Ovary (tissue), 3 donors: ENCODE data around the gene SUPT4H1.

Experiments
- EP300 ChIP-seq: sonication (generic); formaldehyde crosslinking; IDR thresholded peaks from one replicate; pipeline ENCODE4 v1.6.1; 2017; ENCODE audit warnings: antibody characterized with exemption
- POLR2A ChIP-seq: fragments of 450-650 bp; IDR thresholded peaks from one replicate; pipeline ENCODE4 v1.6.1; 2017; ENCODE audit warnings: antibody characterized with exemption, mild to moderate bottlenecking, moderate library complexity
- TF ChIP-seq, protein P1 (sequence below), 3 donors: fragments of 450-650 bp in 2 of 3; fragments of 200-600 bp in 1 of 3; IDR thresholded peaks; one replicate each; pipeline versions ENCODE4 v1.5.1 to v1.8.0; 2016 to 2022; ENCODE audit warnings: antibody characterized with exemption in 3 of 3, mild to moderate bottlenecking in 1 of 3
- donor health status: DM: no; HTN: no; CAD: no.

DNA sequence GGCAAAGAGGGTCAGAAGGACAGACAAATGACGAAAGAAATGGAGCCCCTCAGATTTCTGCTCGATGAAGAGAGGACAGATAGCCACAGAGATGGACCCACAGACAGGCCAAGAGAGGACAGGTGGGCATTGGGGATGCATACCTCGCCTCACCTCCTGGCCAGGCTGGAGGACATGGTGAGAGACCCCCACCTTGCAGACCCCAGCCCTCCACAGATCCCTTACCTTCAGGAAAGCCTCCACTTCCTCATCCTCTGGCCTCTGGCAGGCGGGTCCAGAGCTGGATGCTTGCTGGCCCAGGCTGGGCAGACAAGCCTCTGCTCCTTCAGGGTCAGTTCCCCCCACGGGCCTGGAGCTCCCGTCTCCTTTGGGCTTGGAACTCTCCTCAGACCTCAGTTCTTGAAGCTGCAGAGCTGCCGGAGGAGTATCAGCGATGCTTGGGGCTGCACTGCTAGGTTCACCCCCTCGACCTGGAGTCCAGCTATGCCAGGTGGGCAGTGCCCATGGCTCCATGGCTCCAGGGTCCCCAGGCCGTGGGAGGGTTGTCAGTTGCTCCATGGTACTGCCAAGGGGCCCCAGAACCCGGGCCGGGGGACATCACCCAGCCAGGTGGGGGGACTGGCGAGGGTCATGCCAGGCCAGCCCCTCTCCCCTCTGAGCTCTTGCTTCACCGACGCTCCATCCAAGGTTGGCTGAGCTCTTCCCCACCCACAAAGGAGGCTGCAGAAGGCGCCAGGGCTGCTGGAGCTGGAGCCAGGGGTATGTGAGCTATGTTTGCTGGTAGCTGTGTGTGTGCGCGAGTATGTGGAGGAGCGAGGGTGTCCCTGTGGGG lies 24.4 kb downstream of the SUPT4H1 start:
- TF ChIP-seq, protein P1, sequence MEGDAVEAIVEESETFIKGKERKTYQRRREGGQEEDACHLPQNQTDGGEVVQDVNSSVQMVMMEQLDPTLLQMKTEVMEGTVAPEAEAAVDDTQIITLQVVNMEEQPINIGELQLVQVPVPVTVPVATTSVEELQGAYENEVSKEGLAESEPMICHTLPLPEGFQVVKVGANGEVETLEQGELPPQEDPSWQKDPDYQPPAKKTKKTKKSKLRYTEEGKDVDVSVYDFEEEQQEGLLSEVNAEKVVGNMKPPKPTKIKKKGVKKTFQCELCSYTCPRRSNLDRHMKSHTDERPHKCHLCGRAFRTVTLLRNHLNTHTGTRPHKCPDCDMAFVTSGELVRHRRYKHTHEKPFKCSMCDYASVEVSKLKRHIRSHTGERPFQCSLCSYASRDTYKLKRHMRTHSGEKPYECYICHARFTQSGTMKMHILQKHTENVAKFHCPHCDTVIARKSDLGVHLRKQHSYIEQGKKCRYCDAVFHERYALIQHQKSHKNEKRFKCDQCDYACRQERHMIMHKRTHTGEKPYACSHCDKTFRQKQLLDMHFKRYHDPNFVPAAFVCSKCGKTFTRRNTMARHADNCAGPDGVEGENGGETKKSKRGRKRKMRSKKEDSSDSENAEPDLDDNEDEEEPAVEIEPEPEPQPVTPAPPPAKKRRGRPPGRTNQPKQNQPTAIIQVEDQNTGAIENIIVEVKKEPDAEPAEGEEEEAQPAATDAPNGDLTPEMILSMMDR (IDR thresholded peaks at IDR 0.05), result no peak
- no peak for TF ChIP-seq EP300
- no peak for TF ChIP-seq POLR2A
